T follicular helper cell (primary cell): ENCODE data around the gene POLH.
"Not testable (repeated sequence)": the region's sequence is repeated elsewhere in the genome, so short reads cannot be mapped to it uniquely, and the experiment has no call there.

ENCODE experiments used
- DNase-seq: peaks from one replicate; pipeline ENCODE4 v3.0.0-alpha.2; 2020; ENCODE audit warnings: low read depth
- total RNA-seq, 2 experiments: gene quantifications; one replicate each; lab custom pipeline; 2026; lab: John Stamatoyannopoulos, UW

The POLH gene
- total RNA-seq, result 39.8 to 66.8 reads per million in 2 experiments

GRCh38 chr6:43575772-43576551 is at the start of gene POLH, which contains the start of gene XPO5:
TSS of gene POLH (plus strand) at chr6:43576185. CDS start at chr6:43582320, 6,135 bp downstream.
TSS of gene XPO5 (minus strand) at chr6:43576038. CDS start at chr6:43575864, 174 bp downstream.
- DNase-seq, result peak; percentile 85

GRCh38 chr6:43532201-43532600 is 43.8 kb upstream of the POLH start:
- no peak for DNase-seq

GRCh38 chr6:43538986-43539385 is 37.0 kb upstream of the POLH start:
- DNase-seq, result not testable (repeated sequence)

- DNase-seq, result not testable (repeated sequence)
Observed at GRCh38 chr6:43539409-43539808, 36.6 kb upstream of the POLH start.

GRCh38 chr6:43540507-43540906 is 35.5 kb upstream of the POLH start:
- no peak for DNase-seq

- no peak for DNase-seq
Observed at GRCh38 chr6:43541774-43542471, 34.1 kb upstream of the POLH start.

- no peak for DNase-seq
Observed at GRCh38 chr6:43544461-43544860, 31.5 kb upstream of the POLH start.

- no peak for DNase-seq
Observed at GRCh38 chr6:43547222-43547621, 28.8 kb upstream of the POLH start.

GRCh38 chr6:43557620-43558019 is 18.4 kb upstream of the POLH start:
- DNase-seq, result not testable (repeated sequence)

- no peak for DNase-seq
Observed at GRCh38 chr6:43559328-43559727, 16.7 kb upstream of the POLH start.

- no peak for DNase-seq
Observed at GRCh38 chr6:43570876-43571441, 5.0 kb upstream of the POLH start.

GRCh38 chr6:43572015-43572414 is 4.0 kb upstream of the POLH start:
- DNase-seq, result no peak

- no peak for DNase-seq
Observed at GRCh38 chr6:43575105-43575771, 747 bp upstream of the POLH start.

GRCh38 chr6:43578748-43579147 is 2.8 kb downstream of the POLH start:
- no peak for DNase-seq

GRCh38 chr6:43579171-43579570 is 3.2 kb downstream of the POLH start:
- no peak for DNase-seq

- no peak for DNase-seq
Observed at GRCh38 chr6:43582911-43583310, 6.9 kb downstream of the POLH start.

- no peak for DNase-seq
Observed at GRCh38 chr6:43584892-43585570, 9.0 kb downstream of the POLH start.

GRCh38 chr6:43588194-43588593 is 12.2 kb downstream of the POLH start:
- no peak for DNase-seq

- DNase-seq, result not testable (repeated sequence)
Observed at GRCh38 chr6:43589564-43589963, 13.6 kb downstream of the POLH start.

GRCh38 chr6:43593938-43594337 is 18.0 kb downstream of the POLH start:
- no peak for DNase-seq

GRCh38 chr6:43600595-43600994 is 24.6 kb downstream of the POLH start:
- no peak for DNase-seq

GRCh38 chr6:43604174-43604573 is 28.2 kb downstream of the POLH start:
- DNase-seq, result no peak
